Posterior vena cava (tissue), 2 donors: ENCODE measurements around the gene TEX13D. TPM values are rescaled to one million over a fixed set of nuclear protein-coding genes. Genes with fewer than 3 reads are reported as not detected.

Experiments
- DNase-seq: peaks from one replicate; pipeline ENCODE4 v3.0.0-alpha.2; 2020; ENCODE audit warnings: low spot score
- intact Hi-C, 2 donors: fragments of 100-400 bp; cut with DNase I; formaldehyde crosslinking; loops; one replicate each; pipeline versions ENCODE4 v1.14.1 to v1.14.2; 2022 to 2023
- total RNA-seq, 2 donors: library from RNA; stranded (reverse); fragmentation: NEBNext Ultra II Directional; extraction: Animal tissue kit (Norgen Biotek cat#: 25700); gene quantifications; one replicate each; pipeline ENCODE4 v1.2.1, GENCODE V29; 2021
- donor health status: DM: yes; HTN: yes; CAD: no.
- donor health status: DM: yes; HTN: yes; CAD: no.

The TEX13D gene
- total RNA-seq, 2 donors from 2014 or later: not detected

DNA sequence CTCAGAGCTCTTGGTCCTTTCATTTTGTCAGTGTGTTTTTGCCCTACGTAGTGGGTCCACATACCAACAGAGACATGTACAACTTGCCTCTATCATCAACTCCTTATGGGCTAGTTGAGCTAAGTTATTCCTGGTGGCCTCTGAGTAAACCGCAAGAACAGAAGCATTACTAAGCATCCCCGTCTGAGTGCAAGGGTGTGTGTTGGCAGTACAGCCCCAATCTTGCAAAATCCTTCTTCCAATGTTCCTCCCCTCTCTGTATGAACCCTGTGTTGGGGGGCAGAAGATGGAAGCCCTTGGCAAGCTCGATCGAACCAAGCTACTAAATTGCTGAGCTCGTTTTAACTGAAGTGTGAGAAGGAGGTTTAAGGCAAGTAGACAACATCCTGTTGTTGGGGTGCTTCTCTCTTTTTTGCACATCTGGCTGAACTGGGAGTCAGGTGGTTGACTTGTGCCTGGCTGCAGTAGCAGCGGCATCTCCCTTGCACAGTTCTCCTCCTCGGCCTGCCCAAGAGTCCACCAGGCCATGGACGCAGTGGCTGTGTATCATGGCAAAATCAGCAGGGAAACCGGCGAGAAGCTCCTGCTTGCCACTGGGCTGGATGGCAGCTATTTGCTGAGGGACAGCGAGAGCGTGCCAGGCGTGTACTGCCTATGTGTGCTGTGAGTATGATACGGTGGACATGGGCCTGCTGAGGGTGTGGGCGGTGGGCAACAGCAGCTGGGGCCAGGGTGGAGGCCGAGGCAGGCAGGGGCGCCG is 13.8 kb downstream of the TEX13D start, which contains the start of gene SH2D1A:
SH2D1A (plus strand) TSS at position 447 of the 760 bp plus-strand sequence; CDS start at position 527, 80 bp downstream.
- intact Hi-C loops: no loop called here
- no peak for DNase-seq

DNA sequence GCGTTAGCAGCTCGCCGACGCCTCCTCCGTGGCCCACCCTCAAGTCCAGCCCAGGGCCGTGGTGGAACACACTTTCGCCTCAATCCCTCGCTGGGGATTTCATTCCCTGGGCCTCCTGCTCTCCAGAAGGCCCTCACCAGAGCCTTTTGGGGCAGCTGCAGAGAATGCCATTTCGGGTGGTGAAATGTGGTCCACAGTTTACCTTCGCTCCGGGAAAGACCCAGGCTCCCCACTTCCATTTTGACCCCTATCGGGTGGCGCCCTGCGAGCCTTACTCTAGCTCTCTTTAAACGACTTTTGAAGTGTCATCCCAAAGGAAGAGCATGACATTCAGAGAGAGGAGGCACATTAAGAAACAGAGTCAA is 14.4 kb downstream of the TEX13D start:
- intact Hi-C loops: no loop called here
- DNase-seq: no peak

DNA sequence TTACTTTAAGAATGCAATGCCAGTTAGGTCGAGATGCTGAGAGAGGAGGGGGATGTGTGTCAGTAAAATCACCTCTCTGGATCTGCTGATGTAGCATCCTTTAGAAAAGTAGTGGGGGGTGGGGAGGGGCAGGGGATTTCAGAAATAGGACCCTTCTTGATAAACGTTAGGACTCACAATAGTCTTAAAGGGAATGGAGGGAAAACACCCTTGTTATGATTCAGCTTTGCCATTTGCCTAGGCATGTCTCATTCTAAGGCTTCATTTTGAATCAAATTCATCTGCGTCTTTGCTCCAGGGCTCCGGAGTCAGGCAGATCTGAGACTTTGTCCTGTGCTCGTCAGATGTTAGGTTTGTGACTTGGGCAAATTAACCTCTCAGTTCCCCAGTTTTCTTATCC is 14.8 kb downstream of the TEX13D start:
- intact Hi-C loops: no loop called here
- no peak for DNase-seq

DNA sequence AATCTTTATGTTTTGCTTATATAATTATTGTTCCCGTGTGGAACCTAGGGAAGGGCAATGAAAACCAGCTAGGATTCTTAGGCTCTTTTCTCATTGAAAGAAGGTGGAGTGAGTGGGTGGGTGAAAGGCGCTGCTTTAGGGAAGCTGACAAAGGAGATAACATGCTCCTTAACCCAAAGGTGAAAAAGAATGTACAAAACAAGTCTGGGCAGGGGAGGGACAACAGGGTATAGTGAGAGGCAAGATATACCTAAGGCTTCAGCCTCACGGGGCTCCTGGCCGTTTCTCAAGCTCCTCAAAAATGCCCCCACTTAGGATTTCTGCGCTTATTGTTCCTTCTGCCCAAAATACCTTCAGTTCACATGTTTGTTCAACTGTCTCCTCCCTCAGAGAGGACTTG is 15.7 kb downstream of the TEX13D start:
- intact Hi-C loops: no loop called here
- no peak for DNase-seq

DNA sequence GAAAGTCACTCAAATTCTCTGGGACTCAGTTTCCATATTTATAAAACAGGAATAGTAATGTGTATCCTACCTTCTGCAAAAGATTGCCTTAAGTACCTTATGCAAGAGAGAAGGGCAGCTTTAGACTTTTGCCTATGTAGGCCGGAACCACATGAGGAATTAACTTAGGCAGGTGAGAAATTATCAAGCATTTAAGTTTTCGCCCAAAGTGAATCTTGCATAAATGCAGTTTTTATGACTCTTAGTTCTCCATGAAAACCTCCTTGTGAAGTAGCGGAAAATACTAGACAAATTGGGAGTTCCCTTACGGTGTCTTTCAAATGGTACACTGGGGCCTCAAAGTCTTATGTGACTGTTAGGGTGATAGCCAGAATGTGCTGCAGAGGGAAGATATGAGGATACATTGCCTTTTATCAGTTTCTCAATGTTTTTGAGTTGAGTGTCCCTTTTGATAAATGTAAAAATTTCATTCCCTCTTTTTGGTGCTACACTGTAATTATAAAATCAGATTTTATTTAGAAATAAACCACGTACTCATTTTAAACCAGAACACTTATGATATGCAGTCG is 16.5 kb downstream of the TEX13D start:
- intact Hi-C loops: no loop called here
- no peak for DNase-seq

DNA sequence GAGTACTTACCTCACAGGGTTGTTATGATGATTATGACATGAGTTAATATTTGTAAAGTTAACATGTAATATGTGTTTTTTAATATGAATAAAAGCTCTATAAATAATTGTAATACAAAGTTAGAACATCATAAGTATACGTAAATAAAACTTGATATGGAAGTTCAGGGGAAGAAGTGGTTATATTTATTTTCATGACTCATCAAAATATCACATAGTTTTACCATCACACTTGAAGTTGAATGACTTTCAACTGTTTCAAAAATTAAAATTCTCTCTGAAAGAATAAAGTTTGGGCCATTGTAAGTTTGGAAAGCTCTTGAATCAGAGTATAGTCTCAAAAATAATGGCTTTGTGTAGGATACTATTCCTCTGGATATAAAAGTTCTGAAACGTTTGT is 22.2 kb downstream of the TEX13D start:
- intact Hi-C loops: no loop called here

DNA sequence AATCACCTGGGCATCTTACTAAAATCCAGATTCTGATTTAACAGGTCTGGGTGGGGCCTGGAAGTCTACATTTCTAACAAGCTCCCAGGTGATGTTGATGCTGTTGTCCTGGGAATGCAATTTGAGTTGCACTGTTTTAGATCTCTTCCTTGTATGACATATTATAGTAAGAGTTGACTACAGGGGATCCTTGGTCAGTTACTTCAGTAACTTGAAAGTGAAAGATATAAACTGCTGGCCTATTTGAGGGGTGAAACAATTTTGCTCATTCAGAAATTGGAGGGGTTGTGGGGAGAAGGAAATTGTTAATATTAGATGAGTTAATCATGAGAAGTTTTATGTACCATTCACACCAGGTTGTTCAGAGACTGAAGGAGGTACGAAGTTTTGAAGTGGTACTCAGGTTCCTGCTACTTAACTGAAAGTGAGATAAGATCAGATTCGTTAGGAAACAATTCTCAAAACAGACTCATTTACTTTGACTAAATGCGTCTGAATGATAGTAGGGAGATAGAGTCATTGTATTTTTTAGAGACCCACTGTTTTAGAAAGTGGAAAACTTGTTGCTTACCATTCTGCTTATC is 26.4 kb downstream of the TEX13D start:
- intact Hi-C loops: no loop called here
- DNase-seq: no peak

More for the DNA sequence above, 22.2 kb downstream of the TEX13D start:
- DNase-seq: no peak

DNA sequence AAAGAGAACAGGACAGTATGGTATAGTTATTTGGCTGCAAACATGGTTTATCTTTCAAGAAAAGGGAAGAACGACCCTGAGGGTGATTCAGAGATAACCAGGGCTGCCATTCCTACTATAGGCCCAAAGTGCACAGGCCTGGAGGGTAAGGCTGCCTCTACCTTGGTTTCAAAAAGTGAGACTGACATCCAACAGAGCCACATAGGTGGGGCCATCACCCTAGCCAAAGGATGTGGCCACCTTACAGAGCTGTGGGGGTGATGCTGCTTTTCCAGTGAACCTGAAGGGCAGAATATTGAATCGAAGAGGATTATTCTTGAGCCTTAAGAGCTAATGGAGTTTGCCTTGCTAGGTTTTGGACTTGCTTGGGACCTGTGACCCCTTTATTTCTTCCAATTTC is 29.6 kb downstream of the TEX13D start:
- intact Hi-C loops: no loop called here
- no peak for DNase-seq

DNA sequence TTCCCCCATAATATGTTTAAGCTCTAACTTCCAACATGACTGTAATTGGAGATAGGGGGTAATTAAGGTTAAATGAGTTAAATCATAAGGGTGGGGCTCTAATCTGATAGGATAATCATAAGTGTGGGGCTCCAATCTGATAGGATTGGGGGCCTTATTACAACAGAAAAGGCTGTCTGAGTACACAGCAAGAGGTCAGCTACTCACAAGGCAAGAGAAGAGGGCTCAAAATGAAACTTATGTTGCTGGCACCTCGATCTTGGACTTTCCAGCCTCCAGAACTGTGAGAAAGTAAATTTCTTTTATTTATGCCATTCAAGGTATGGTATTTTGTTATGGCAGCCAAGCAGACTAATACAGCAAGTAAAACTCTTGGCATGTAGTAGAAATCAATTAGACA is 30.3 kb downstream of the TEX13D start:
- intact Hi-C loops: no loop called here
- no peak for DNase-seq

DNA sequence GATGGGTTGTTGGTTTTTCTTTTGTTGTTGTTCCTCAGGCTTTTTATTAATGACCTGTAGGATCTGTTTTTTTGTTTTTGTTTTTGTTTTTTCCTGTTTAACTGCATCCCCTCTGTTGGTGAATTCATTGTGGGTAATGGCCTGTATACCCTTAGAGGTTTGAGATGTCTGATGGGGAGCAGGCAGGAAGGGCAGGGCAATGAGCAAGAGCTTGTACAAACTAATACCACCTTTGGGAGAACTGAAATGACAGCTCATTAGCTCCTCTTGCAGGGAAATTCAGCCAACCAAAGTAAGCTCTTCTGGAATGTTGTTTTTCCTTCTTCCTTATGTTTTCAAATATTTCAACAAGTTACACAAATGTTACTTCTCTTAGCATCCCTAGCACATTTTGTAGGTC is 37.3 kb downstream of the TEX13D start:
- intact Hi-C loops: no loop called here
- DNase-seq: no peak

DNA sequence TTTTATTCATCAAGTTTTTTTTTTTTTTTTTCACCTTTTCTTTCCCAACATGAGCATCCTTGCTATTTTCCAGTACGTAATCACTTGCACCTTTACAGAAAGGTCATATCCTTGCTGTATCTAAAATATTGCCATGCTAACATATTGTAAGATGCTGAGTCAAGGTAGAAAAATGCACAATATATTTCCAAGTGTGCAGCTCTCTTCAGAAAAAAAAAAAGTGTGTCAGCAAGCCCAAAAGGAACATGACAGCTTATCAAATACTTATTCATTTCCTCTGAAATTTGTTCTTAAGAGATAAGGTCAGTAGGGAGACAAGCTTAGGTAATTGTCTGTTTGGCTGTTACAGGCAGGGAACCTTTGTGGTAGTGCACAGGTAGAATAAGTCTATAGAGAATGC is 40.9 kb downstream of the TEX13D start:
- no peak for DNase-seq
- intact Hi-C loops: no loop called here

DNA sequence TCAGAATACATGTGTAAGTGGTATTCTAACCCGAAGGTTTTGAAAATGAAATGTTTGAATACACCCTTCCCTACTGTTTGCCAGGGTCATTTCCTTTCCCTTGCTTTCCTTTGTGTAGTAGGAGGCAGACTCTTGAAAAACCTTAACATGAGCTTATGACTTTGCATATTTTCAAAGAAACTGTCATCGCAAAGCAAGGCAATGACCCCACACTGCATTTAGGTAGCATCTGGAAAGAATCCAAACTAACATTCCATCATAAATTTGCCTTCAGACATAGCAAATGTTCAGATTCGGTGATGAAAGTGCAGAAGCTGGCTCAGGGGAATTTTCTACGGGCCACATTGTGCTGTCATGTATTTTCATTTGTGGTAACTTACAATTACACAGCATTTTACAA is 46.2 kb downstream of the TEX13D start:
- no peak for DNase-seq
- intact Hi-C loops: no loop called here

DNA sequence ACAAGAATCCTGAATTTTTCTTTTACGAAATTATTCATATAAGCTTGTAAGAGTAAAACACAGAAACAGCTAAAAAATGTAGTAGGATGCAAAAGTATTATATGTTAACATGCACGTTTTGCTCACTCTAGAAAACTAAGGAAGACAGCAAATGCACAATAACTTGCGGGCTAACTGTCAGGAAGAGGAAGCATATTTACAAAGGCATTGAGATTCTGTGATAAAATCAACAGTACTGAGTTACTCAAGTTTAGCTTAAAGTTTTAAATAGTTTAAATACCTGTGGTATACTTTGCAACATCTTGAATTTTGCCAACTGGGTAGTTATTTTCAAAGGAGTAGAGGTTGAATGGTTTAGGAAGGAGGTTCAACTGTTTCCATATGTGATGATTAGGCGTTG is 50.9 kb downstream of the TEX13D start:
- intact Hi-C loops: no loop called here
- no peak for DNase-seq

DNA sequence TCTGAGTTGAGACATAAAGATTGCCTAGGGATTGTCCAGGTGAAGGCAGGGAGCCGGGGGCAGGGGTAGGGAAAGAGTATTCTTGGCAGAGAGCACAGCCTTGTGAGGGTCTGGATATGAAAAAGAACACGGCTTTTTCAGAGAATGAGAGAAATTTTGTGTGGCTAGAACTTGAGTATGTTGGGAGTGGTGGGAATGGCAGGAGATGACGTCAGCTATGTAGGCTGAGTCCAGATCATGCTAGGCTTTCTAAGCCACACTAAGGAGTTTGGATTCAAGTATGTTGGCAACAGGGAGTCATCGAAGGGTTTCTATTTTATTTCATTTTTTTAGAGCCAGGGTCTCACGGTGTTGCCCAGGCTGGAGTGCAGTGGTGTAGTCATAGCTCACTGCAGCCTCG is 53.9 kb downstream of the TEX13D start:
- DNase-seq: no peak
- intact Hi-C loops: no loop called here

Other genes with a start within 250 kb of the TEX13D start
- gene SH2D1A, start 13.9 kb downstream of the TEX13D start, total RNA-seq: under 1 TPM; 0.33 to 0.79 TPM